Astrocyte (in vitro differentiated cells and primary cell): ENCODE measurements around the gene EPHB1.

ENCODE experiments used
- EZH2 ChIP-seq: IDR thresholded peaks from 2 replicates; pipeline ENCODE4 v1.6.1; 2012; ENCODE audit warnings: mild to moderate bottlenecking, low read length, inconsistent platforms; ENCODE audit not compliant: insufficient read depth
- TF ChIP-seq, protein P1 (sequence below): IDR thresholded peaks from 2 replicates; pipeline ENCODE4 v1.5.1; 2011; ENCODE audit warnings: low read depth, mild to moderate bottlenecking, inconsistent platforms, low read length, moderate library complexity; ENCODE audit not compliant: insufficient read depth

DNA sequence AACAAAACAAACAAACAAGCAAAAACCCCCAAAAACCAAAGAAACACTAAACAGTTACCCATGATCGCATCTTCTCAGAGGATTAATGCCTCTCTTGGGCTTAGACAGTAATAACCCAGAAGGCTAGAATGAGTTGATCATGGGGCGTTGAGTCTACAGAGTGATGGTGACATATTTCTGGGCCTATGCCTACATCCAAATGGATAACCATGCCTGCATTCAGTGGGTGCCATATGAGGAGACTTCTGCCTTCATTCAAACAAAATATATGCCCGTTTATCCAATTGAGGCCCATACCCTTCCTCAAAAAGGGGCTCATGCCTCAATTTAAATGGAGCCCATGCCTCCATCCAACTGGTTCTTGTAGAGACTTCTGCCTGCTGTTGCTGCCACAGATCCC, 284.0 kb downstream of the EPHB1 start:
- TF ChIP-seq, protein P1, sequence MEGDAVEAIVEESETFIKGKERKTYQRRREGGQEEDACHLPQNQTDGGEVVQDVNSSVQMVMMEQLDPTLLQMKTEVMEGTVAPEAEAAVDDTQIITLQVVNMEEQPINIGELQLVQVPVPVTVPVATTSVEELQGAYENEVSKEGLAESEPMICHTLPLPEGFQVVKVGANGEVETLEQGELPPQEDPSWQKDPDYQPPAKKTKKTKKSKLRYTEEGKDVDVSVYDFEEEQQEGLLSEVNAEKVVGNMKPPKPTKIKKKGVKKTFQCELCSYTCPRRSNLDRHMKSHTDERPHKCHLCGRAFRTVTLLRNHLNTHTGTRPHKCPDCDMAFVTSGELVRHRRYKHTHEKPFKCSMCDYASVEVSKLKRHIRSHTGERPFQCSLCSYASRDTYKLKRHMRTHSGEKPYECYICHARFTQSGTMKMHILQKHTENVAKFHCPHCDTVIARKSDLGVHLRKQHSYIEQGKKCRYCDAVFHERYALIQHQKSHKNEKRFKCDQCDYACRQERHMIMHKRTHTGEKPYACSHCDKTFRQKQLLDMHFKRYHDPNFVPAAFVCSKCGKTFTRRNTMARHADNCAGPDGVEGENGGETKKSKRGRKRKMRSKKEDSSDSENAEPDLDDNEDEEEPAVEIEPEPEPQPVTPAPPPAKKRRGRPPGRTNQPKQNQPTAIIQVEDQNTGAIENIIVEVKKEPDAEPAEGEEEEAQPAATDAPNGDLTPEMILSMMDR, result no peak
- TF ChIP-seq EZH2, result no peak
